Stomach (tissue), 19 donors: ENCODE data around the gene DNAJB4. TPM values are rescaled to one million over a fixed set of nuclear protein-coding genes. Genes with fewer than 3 reads are reported as not detected.

Experiments
- DNase-seq, 2 donors: peaks; one replicate each; pipeline versions ENCODE4 v3.0.0 to v3.0.0-alpha.2; 2013 to 2019
- H3K27ac ChIP-seq, 5 donors: fragments of 200-600 bp in 4 of 5; sonication (generic) in 4 of 5; one replicate each; pipeline ENCODE4 v1.5.1; 2013 to 2019; ENCODE audit warnings: mild to moderate bottlenecking in 1 of 5, moderate library complexity in 1 of 5
- H3K27me3 ChIP-seq, 3 donors: fragments of 200-600 bp; sonication (generic); one replicate each; pipeline ENCODE4 v1.5.1; 2017 to 2019; ENCODE audit warnings: mixed run types in 1 of 3
- H3K36me3 ChIP-seq, 4 donors: fragments of 200-600 bp; sonication (generic); 1 replicate in 3 of 4; 2 replicates in 1 of 4; pipeline ENCODE4 v1.5.1; 2016 to 2019
- H3K4me1 ChIP-seq, 4 donors: fragments of 200-600 bp; sonication (generic); one replicate each; pipeline ENCODE4 v1.5.1; 2016 to 2019
- H3K4me3 ChIP-seq, 4 donors: fragments of 200-600 bp; sonication (generic) in 3 of 4; one replicate each; pipeline ENCODE4 v1.5.1; 2016 to 2019; ENCODE audit warnings: mild to moderate bottlenecking in 1 of 4
- H3K9me3 ChIP-seq, 4 donors: fragments of 200-600 bp; sonication (generic); one replicate each; pipeline ENCODE4 v1.5.1; 2016 to 2019
- EP300 ChIP-seq: sonication (generic); formaldehyde crosslinking; IDR thresholded peaks from one replicate; pipeline ENCODE4 v1.6.1; 2017; ENCODE audit warnings: antibody characterized with exemption
- POLR2A ChIP-seq, 4 donors: fragments of 450-650 bp; IDR thresholded peaks; one replicate each; pipeline ENCODE4 v1.6.1; 2016; ENCODE audit warnings: antibody characterized with exemption in 4 of 4, control low read depth in 2 of 4, mild to moderate bottlenecking in 1 of 4, moderate library complexity in 1 of 4
- POLR2AphosphoS5 ChIP-seq, 3 donors: sonication (generic); formaldehyde crosslinking; IDR thresholded peaks; one replicate each; pipeline ENCODE4 v1.6.1; 2016; ENCODE audit warnings: antibody characterized with exemption in 3 of 3
- WGBS, 5 donors: extraction: QIAGEN DNeasy Blood & Tissue Kit in 3 of 5; methylation state at CpG; one replicate each; pipeline versions ENCODE4 v1.1.5 to v1.1.7; 2013 to 2018; 5-methylcytosine and 5-hydroxymethylcytosine counted together
- intact Hi-C: fragments of 100-400 bp; cut with DNase I; formaldehyde crosslinking; loops from one replicate; pipeline ENCODE4 v1.15.1; 2023; ENCODE audit warnings: low total_unique reads
- long read RNA-seq, 10 donors: transcript quantifications; one replicate each; lab custom pipeline, GENCODE V29; 2026
- polyA plus RNA-seq, 3 donors: library from polyadenylated mRNA; stranded (reverse); fragments of 200-250 nt; gene quantifications; one replicate each; pipeline ENCODE4 v1.2.3, GENCODE V29; 2013
- total RNA-seq, 5 donors: library from RNA; depleted of rRNA; stranded (reverse); fragments of >200 nt; gene quantifications; one replicate each; pipeline versions ENCODE4 v1.1.0 to v1.2.3, GENCODE V29; 2014 to 2016
- TF ChIP-seq, protein P1 (sequence below), 7 experiments: fragments of 450-650 bp in 4 of 7; fragments of 200-600 bp in 3 of 7; sonication (generic) in 3 of 7; IDR thresholded peaks; one replicate each; pipeline ENCODE4 v1.5.1; 2016 to 2019; ENCODE audit warnings: antibody characterized with exemption in 7 of 7, control low read depth in 2 of 7, mild to moderate bottlenecking in 1 of 7
- donor health status: healthy with polysubstance abuse.
- donor health status: Bipolar disorder and iron deficiency.
- donor health status: healthy.

The DNAJB4 gene
- 10 to 100 TPM in 4 of 5 donors, 1 to 10 TPM in 1; 7.2 to 65.7 (median 19.2) TPM for total RNA-seq
- 10 to 100 TPM in 2 of 3 donors, 1 to 10 TPM in 1; 7.3 to 13.1 (median 12.3) TPM for polyA plus RNA-seq
- long read RNA-seq, donor 1, transcript DNAJB4-201 (3 exons, 2,988 nt): major isoform, 5 of 6 reads
- long read RNA-seq, donor 1, partial matches to known transcripts: 0 of 6 reads
- long read RNA-seq, donor 1, other reads (novel, unspliced or antisense): 0 of 6 reads
- long read RNA-seq, donor 2, partial matches to known transcripts: 11 of 15 reads
- long read RNA-seq, donor 2, other reads (novel, unspliced or antisense): 0 of 15 reads
- long read RNA-seq, donor 3: 0 reads
- long read RNA-seq, donor 4: 0 reads
- long read RNA-seq, donor 5, partial matches to known transcripts: 0 of 3 reads
- long read RNA-seq, donor 5, other reads (novel, unspliced or antisense): 0 of 3 reads
- long read RNA-seq, donor 6: 0 reads
- long read RNA-seq, donor 7, partial matches to known transcripts: 12 of 18 reads
- long read RNA-seq, donor 7, other reads (novel, unspliced or antisense): 0 of 18 reads
- long read RNA-seq, donor 8, partial matches to known transcripts: 0 of 4 reads
- long read RNA-seq, donor 8, other reads (novel, unspliced or antisense): 0 of 4 reads
- long read RNA-seq, donor 9, transcript DNAJB4-201 (3 exons, 2,988 nt): major isoform, 5 of 6 reads
- long read RNA-seq, donor 9, partial matches to known transcripts: 0 of 6 reads
- long read RNA-seq, donor 9, other reads (novel, unspliced or antisense): 0 of 6 reads
- long read RNA-seq, donor 10, partial matches to known transcripts: 0 of 2 reads
- long read RNA-seq, donor 10, other reads (novel, unspliced or antisense): 0 of 2 reads

- H3K4me1 ChIP-seq: peaks cover 5 to 48% (median 27%) of the 10 kb centered on the region in 4 donors
- intact Hi-C loops: no loop called here
- TF ChIP-seq, protein P1, sequence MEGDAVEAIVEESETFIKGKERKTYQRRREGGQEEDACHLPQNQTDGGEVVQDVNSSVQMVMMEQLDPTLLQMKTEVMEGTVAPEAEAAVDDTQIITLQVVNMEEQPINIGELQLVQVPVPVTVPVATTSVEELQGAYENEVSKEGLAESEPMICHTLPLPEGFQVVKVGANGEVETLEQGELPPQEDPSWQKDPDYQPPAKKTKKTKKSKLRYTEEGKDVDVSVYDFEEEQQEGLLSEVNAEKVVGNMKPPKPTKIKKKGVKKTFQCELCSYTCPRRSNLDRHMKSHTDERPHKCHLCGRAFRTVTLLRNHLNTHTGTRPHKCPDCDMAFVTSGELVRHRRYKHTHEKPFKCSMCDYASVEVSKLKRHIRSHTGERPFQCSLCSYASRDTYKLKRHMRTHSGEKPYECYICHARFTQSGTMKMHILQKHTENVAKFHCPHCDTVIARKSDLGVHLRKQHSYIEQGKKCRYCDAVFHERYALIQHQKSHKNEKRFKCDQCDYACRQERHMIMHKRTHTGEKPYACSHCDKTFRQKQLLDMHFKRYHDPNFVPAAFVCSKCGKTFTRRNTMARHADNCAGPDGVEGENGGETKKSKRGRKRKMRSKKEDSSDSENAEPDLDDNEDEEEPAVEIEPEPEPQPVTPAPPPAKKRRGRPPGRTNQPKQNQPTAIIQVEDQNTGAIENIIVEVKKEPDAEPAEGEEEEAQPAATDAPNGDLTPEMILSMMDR (IDR thresholded peaks at IDR 0.05): peak in 1 of 7 experiments; percentile 12
- TF ChIP-seq POLR2AphosphoS5 (IDR thresholded peaks at IDR 0.05): peak; percentile 96 to 99 (median 98)
- TF ChIP-seq POLR2A (IDR thresholded peaks at IDR 0.05): peak in 2 of 4 donors; percentile 97
- no peak for TF ChIP-seq EP300
- peak; percentile 72 to 98 for DNase-seq
- H3K36me3 ChIP-seq: no peaks in the 10 kb centered on the region
- H3K4me3 ChIP-seq: peak within 1 kb of the TSS; percentile 53 to 55 (median 54)
- peak within 1 kb of the TSS; percentile 56 to 93 (median 88) for H3K27ac ChIP-seq
- 0 to 3% (median 1%) methylated on average over 12 of the region's 12 CpGs for WGBS, 5 donors
- no peaks in the 10 kb centered on the region for H3K27me3 ChIP-seq
- no peaks in the 10 kb centered on the region for H3K9me3 ChIP-seq
These were observed at the start of gene DNAJB4 for GRCh38 chr1:78004719-78005447. Gene DNAJB4 (plus strand): TSS chr1:78004939. CDS start chr1:78005111, 172 bp downstream.

DNA sequence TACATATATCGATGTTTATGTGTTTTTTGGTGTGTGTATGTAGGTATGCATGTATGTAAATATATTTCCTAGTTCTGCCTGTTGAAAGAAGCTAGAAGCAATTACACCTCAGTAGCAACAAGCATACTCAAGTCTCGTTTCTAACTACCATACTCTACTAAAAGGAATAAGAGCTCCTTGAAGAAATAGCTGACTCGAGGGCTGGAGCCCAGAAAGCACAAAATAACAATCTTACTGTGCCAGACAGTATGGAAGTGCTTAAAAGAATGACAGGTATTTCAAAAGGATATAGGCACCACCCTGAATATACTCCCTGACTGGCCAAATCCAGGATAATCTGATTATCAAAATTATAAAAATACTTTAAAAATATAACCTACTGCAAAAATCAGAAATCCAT lies 49.0 kb upstream of the DNAJB4 start:
- no peaks in the 10 kb centered on the region for H3K9me3 ChIP-seq
- H3K36me3 ChIP-seq: peaks cover 71 to 99% (median 98%) of the 10 kb centered on the region in 4 donors
- no peak overlapping the region for H3K4me3 ChIP-seq
- DNase-seq: no peak
- H3K27ac ChIP-seq: no peak overlapping the region
- no peaks in the 10 kb centered on the region for H3K27me3 ChIP-seq
- WGBS, 5 donors: 76 to 93% (median 85%) methylated on average over 3 of the region's 3 CpGs
- intact Hi-C loops: no loop called here
- H3K4me1 ChIP-seq: peaks cover 0 to 14% (median under 1%) of the 10 kb centered on the region in 4 donors
- TF ChIP-seq POLR2A (IDR thresholded peaks at IDR 0.05) (no peak), EP300 (no peak), POLR2AphosphoS5 (IDR thresholded peaks at IDR 0.05) (no peak)
- TF ChIP-seq, protein P1 (IDR thresholded peaks at IDR 0.05): no peak

DNA sequence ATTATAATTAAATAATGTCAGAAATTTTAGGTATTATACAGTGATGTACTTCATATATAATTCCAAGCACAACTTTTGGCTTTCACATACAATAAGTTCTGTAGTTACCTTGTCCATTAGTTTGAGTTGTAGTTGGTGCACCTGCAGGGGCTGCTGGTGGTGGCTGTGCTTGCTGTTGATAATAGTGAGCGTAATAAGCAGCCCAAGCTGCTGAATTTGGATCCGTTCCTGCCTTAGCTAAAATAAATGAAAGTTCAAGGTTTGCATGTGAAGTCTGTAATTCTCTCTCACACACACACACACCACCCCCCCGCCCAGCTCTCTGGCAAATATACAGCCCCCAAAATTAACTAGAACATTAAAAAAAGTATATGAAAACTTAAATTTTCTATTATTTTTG lies 48.3 kb upstream of the DNAJB4 start:
- Histone ChIP-seq H3K27me3 (no peaks in the 10 kb centered on the region), H3K4me3 (no peak overlapping the region), H3K4me1 (peaks cover 0 to 8% (median 0%) of the 10 kb centered on the region in 4 donors), H3K36me3 (peaks cover 75 to 100% (median 99%) of the 10 kb centered on the region in 4 donors), H3K9me3 (no peaks in the 10 kb centered on the region), H3K27ac (no peak overlapping the region)
- intact Hi-C loops: no loop called here
- TF ChIP-seq POLR2AphosphoS5 (IDR thresholded peaks at IDR 0.05) (no peak), EP300 (no peak), POLR2A (IDR thresholded peaks at IDR 0.05) (no peak)
- TF ChIP-seq, protein P1 (IDR thresholded peaks at IDR 0.05): no peak
- WGBS, 5 donors: 75 to 89% (median 84%) methylated on average over 3 of the region's 3 CpGs
- DNase-seq: no peak

DNA sequence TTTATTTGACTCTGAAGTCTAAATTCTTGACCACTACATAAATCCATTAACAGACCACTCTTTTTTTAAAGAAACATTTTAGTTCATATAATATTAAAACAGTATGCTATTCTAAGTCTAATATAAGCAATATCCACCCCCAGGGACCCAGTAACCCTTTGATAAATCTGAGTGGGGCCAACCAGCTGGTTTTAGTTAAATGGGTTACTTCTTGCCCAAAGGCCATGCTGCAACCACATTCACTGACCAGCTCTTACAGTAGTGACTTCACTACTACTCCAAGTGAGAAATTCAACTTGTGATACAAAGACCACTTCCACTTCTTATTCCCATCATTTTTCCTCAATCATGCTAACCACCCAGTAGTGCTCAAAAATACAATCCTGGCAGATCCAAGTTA lies 46.3 kb upstream of the DNAJB4 start:
- DNase-seq: no peak
- H3K4me3 ChIP-seq: no peak overlapping the region
- peaks cover 83 to 100% (median 99%) of the 10 kb centered on the region in 4 donors for H3K36me3 ChIP-seq
- H3K27me3 ChIP-seq: no peaks in the 10 kb centered on the region
- no peaks in the 10 kb centered on the region for H3K9me3 ChIP-seq
- peaks cover 0 to 11% (median 0%) of the 10 kb centered on the region in 4 donors for H3K4me1 ChIP-seq
- H3K27ac ChIP-seq: no peak overlapping the region
- TF ChIP-seq POLR2A (IDR thresholded peaks at IDR 0.05): no peak
- no peak for TF ChIP-seq EP300
- TF ChIP-seq, protein P1 (IDR thresholded peaks at IDR 0.05): no peak
- no peak for TF ChIP-seq POLR2AphosphoS5 (IDR thresholded peaks at IDR 0.05)
- intact Hi-C loops: no loop called here
